GM12878 (cell line): Measurements from ENCODE around the gene ARHGAP22. TPM values are rescaled to one million over a fixed set of nuclear protein-coding genes. Genes with fewer than 3 reads are reported as not detected.

ENCODE experiments used
- ATAC-seq: fragments of 200-7000 bp; cut with Tn5 transposase; 3 replicates; pipeline ENCODE4 v1.9.1; 2020; ENCODE audit warnings: mild to moderate bottlenecking, moderate library complexity
- BruUV-seq: library from RNA; stranded (reverse); fragments of 400-500 nt; replicated peaks from 2 replicates; lab custom pipeline; 2021; lab: Mats Ljungman, UMichigan
- CTCF ChIA-PET: fragments of 300-600 bp; sonication (Branson Sonifier 250); formaldehyde crosslinking; extraction: SDS; loops from one replicate; lab custom pipeline; 2021; ENCODE audit warnings: inconsistent platforms; lab: Yijun Ruan, JAX
- POLR2A ChIA-PET: fragments of 350-600 bp; formaldehyde crosslinking; extraction: SDS; loops from one replicate; lab custom pipeline; 2021; ENCODE audit warnings: inconsistent platforms; lab: Charles Lee
- RAD21 ChIA-PET: fragments of 300-600 bp; sonication (Branson Sonifier 250); formaldehyde crosslinking; loops from one replicate; lab custom pipeline; 2023; ENCODE audit warnings: antibody characterized with exemption; ENCODE audit not compliant: unreplicated experiment; lab: Charles Lee
- SMC1A ChIA-PET: fragments of 300-600 bp; sonication (Branson Sonifier 250); formaldehyde crosslinking; loops from one replicate; lab custom pipeline; 2023; ENCODE audit not compliant: unreplicated experiment, uncharacterized antibody; lab: Charles Lee
- DNase-seq: peaks from one replicate; pipeline ENCODE4 v3.0.0-alpha.2; 2011; ENCODE audit warnings: low read depth, low spot score
- FAIRE-seq: peaks from 3 replicates; lab custom pipeline; 2011; peaks lifted over from hg19 to GRCh38; lab: Jason Lieb, UNC
- H2AFZ ChIP-seq: 2 replicates; pipeline ENCODE4 v1.6.0; 2011; ENCODE audit warnings: low read depth, low read length, control low read depth; ENCODE audit not compliant: control insufficient read depth
- H3K27ac ChIP-seq: 2 replicates; pipeline ENCODE4 v1.5.1; 2011; ENCODE audit warnings: control low read depth; ENCODE audit not compliant: control insufficient read depth, insufficient read depth
- H3K27me3 ChIP-seq, 2 experiments: replicated peaks in 1 of 2; 2 replicates each; pipeline versions ENCODE4 v1.6.0 to v1.6.1; 2011; ENCODE audit warnings: low read length in 1 of 2; ENCODE audit not compliant: control insufficient read depth in 2 of 2, insufficient read depth in 2 of 2
- H3K36me3 ChIP-seq, 2 experiments: 2 replicates each; pipeline ENCODE4 v1.5.1; 2011; ENCODE audit warnings: low read length in 1 of 2; ENCODE audit not compliant: control insufficient read depth in 2 of 2, insufficient read depth in 2 of 2
- H3K4me1 ChIP-seq: 2 replicates; pipeline ENCODE4 v1.6.1; 2011; ENCODE audit warnings: mild to moderate bottlenecking, low read length, moderate library complexity, mixed read lengths; ENCODE audit not compliant: control insufficient read depth, insufficient read depth
- H3K4me2 ChIP-seq: 2 replicates; pipeline ENCODE4 v1.6.0; 2011; ENCODE audit warnings: control low read depth; ENCODE audit not compliant: control insufficient read depth, insufficient read depth
- H3K4me3 ChIP-seq: fragments of 200-600 bp; sonication (generic); 2 replicates; pipeline ENCODE4 v1.5.1; 2016
- H3K79me2 ChIP-seq: 2 replicates; pipeline ENCODE4 v1.6.0; 2011; ENCODE audit warnings: low read length; ENCODE audit not compliant: control insufficient read depth, insufficient read depth
- H3K9ac ChIP-seq: 2 replicates; pipeline ENCODE4 v1.8.0; 2011; ENCODE audit warnings: low read length, control low read depth, mixed read lengths; ENCODE audit not compliant: control insufficient read depth, insufficient read depth
- H3K9me3 ChIP-seq: replicated peaks from 3 replicates; pipeline ENCODE4 v1.5.1; 2011; ENCODE audit warnings: mild to moderate bottlenecking, low read length; ENCODE audit not compliant: control insufficient read depth, insufficient read depth
- H4K20me1 ChIP-seq: 2 replicates; pipeline ENCODE4 v1.6.0; 2011; ENCODE audit not compliant: control insufficient read depth, insufficient read depth
- ASH2L ChIP-seq: fragments of 300-600, 200-600 bp; sonication (generic); IDR thresholded peaks from 2 replicates; pipeline ENCODE4 v1.6.1; 2017; ENCODE audit warnings: low read depth, mild to moderate bottlenecking, borderline replicate concordance
- BHLHE40 ChIP-seq, 2 experiments: fragments of 450-650 bp in 1 of 2; IDR thresholded peaks; 2 replicates each; pipeline ENCODE4 v1.6.1; 2011 to 2017; ENCODE audit warnings: low read depth in 2 of 2, borderline replicate concordance in 1 of 2, improper control_type of control experiment in 1 of 2, low read length in 1 of 2, mild to moderate bottlenecking in 1 of 2
- CEBPB ChIP-seq, 2 experiments: fragments of 150-350 bp in 1 of 2; IDR thresholded peaks; 2 replicates each; pipeline ENCODE4 v1.6.1; 2012 to 2014; ENCODE audit warnings: low read depth in 2 of 2, low read length in 2 of 2, borderline replicate concordance in 1 of 2, inconsistent platforms in 1 of 2
- CHD1 ChIP-seq: IDR thresholded peaks from 2 replicates; pipeline ENCODE4 v1.6.1; 2012; ENCODE audit warnings: low read depth, low read length, improper control_type of control experiment
- ESRRA ChIP-seq: IDR thresholded peaks from 2 replicates; pipeline ENCODE4 v1.6.1; 2012; ENCODE audit warnings: mild to moderate bottlenecking, low read length, improper control_type of control experiment
- NFIC ChIP-seq: IDR thresholded peaks from 2 replicates; pipeline ENCODE4 v1.6.1; 2012; ENCODE audit warnings: low read depth, mild to moderate bottlenecking, inconsistent platforms, low read length, moderate library complexity
- POLR2A ChIP-seq: IDR thresholded peaks from 2 replicates; pipeline ENCODE4 v1.6.1; 2011; ENCODE audit warnings: low read depth, mild to moderate bottlenecking, low read length
- SUPT20H ChIP-seq: IDR thresholded peaks from 2 replicates; pipeline ENCODE4 v1.6.1; 2011; ENCODE audit warnings: low read depth, mild to moderate bottlenecking, low read length, moderate library complexity, borderline replicate concordance; ENCODE audit not compliant: control insufficient read depth
- WGBS: methylation state at CpG from one replicate; pipeline ENCODE4 v1.1.6; 2016; ENCODE audit warnings: low lambda C conversion rate; ENCODE audit not compliant: insufficient replicate concordance, insufficient coverage; ENCODE audit errors: missing lambda C conversion rate; 5-methylcytosine and 5-hydroxymethylcytosine counted together
- in situ Hi-C: fragments of 300-500 bp; cut with MboI; formaldehyde crosslinking; loops from 9 replicates; pipeline ENCODE4 v1.14.3; 2018; ENCODE audit warnings: mixed read lengths
- intact Hi-C: fragments of 100-400 bp; cut with micrococcal nuclease; formaldehyde crosslinking; loops from one replicate; pipeline ENCODE4 v1.14.2; 2022; ENCODE audit not compliant: unreplicated experiment
- polyA plus RNA-seq, 11 experiments: library from polyadenylated mRNA; depleted of rRNA in 4 of 11; unstranded in 6 of 11; stranded (reverse) in 5 of 11; fragments of >200 nt; fragmentation: Nextera tagmentation in 4 of 11; fragmentation: Illumina TruSeq in 1 of 11; extraction: Ambion mirVana in 4 of 11; extraction: Trizol in 1 of 11; gene quantifications; 1 replicate in 1 of 11; 2 replicates in 10 of 11; pipeline versions ENCODE4 v1.2.1 to v1.2.3, GENCODE V29; 2011 to 2016; ENCODE audit warnings: inconsistent platforms in 2 of 11, missing spikeins in 2 of 11, low read depth in 1 of 11
- total RNA-seq, 4 experiments: library from RNA; depleted of rRNA in 3 of 4; stranded (reverse); fragments of >200 nt in 3 of 4; fragmentation: Illumina TruSeq in 1 of 4; extraction: Trizol in 1 of 4; gene quantifications; 2 replicates each; pipeline versions ENCODE4 v1.2.1 to v1.2.3, GENCODE V29; 2013 to 2021
- TF ChIP-seq, protein P1 (sequence below): fragments of 450-650 bp; formaldehyde crosslinking; IDR thresholded peaks from 2 replicates; pipeline ENCODE4 v1.4.0; 2020; ENCODE audit warnings: mild to moderate bottlenecking, moderate library complexity
- TF ChIP-seq, protein P2 (sequence below): fragments of 450-650 bp; IDR thresholded peaks from 2 replicates; pipeline ENCODE4 v1.6.1; 2017; ENCODE audit warnings: low read depth, mild to moderate bottlenecking, moderate library complexity
- TF ChIP-seq, protein P3 (sequence below): IDR thresholded peaks from 2 replicates; pipeline ENCODE4 v1.6.1; 2012; ENCODE audit warnings: low read depth, low read length, improper control_type of control experiment
- TF ChIP-seq, protein P4 (sequence below): fragments of 450-650 bp; IDR thresholded peaks from 2 replicates; pipeline ENCODE4 v1.6.1; 2017; ENCODE audit warnings: antibody characterized with exemption, mild to moderate bottlenecking, moderate library complexity
- TF ChIP-seq, protein P5 (sequence below): IDR thresholded peaks from 2 replicates; pipeline ENCODE4 v1.6.1; 2011; ENCODE audit warnings: low read depth, low read length, improper control_type of control experiment, borderline replicate concordance

ARHGAP22 gene
- total and polyA plus RNA-seq, 10 of the 15 experiments (the other 5 are each of a cell fraction or from before 2014, with no cell fraction given) = 0.07 to 0.61 (median 0.18) TPM; not detected in 5

DNA sequence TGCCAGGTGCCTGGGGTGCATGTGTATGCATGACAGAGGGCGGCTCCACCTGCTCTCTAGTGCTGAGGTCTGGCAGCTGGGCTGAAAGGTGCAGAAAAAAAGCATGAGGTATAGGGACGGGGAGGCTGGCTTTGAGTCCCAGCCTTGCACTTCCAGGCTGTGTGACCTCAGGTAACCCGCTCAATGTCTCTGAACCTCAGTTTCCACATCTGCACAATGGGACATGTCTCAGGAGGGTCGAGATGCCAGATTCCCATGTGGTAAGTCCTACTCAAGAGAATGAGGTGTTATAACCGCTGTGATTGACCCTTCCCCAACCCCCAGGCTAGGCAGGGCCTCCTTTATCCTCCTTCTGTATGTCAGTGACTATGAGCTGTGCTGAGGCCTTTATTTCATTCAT lies 48.8 kb downstream of the ARHGAP22 start:
- Histone ChIP-seq H4K20me1 (no peaks in the 10 kb centered on the region), H3K79me2 (no peaks in the 10 kb centered on the region), H3K4me1 (no peaks in the 10 kb centered on the region), H3K9me3 (no peaks in the 10 kb centered on the region), H2AFZ (no peak overlapping the region), H3K4me3 (no peak overlapping the region), H3K27ac (no peak overlapping the region), H3K36me3 (no peaks in the 10 kb centered on the region), H3K9ac (no peak overlapping the region), H3K27me3 (no peaks in the 10 kb centered on the region; a peak in 1 of 4 replicates), H3K4me2 (no peak overlapping the region)
- RAD21 ChIA-PET = interaction anchor here (0.7 to 21.1 kb wide), 3 partner anchors 51 to 100 kb away, joined by 3 to 333 read pairs (median 16); no protein-coding TSS in a partner anchor
- WGBS = 23% methylated on average over 5 of the region's 5 CpGs
- intact Hi-C loops (loop anchor here (10.0 kb wide), 1 partner anchor 959 kb away; no protein-coding TSS in a partner anchor), in situ Hi-C loops (no loop called here)
- POLR2A ChIA-PET = no interaction called here
- FAIRE-seq = no peak
- SMC1A ChIA-PET = interaction anchor here (1.2 to 8.7 kb wide), 3 partner anchors 52 to 101 kb away, joined by 3 to 85 read pairs (median 47); partner anchors contain the start of gene ARHGAP22
- CTCF ChIA-PET = interaction anchor here (1.2 to 19.6 kb wide), 3 partner anchors 12 to 100 kb away, joined by 3 to 436 read pairs (median 38); no protein-coding TSS in a partner anchor
- no peak for ATAC-seq
- no peak for DNase-seq
- no TSS peak for BruUV-seq
- TF ChIP-seq, protein P1, sequence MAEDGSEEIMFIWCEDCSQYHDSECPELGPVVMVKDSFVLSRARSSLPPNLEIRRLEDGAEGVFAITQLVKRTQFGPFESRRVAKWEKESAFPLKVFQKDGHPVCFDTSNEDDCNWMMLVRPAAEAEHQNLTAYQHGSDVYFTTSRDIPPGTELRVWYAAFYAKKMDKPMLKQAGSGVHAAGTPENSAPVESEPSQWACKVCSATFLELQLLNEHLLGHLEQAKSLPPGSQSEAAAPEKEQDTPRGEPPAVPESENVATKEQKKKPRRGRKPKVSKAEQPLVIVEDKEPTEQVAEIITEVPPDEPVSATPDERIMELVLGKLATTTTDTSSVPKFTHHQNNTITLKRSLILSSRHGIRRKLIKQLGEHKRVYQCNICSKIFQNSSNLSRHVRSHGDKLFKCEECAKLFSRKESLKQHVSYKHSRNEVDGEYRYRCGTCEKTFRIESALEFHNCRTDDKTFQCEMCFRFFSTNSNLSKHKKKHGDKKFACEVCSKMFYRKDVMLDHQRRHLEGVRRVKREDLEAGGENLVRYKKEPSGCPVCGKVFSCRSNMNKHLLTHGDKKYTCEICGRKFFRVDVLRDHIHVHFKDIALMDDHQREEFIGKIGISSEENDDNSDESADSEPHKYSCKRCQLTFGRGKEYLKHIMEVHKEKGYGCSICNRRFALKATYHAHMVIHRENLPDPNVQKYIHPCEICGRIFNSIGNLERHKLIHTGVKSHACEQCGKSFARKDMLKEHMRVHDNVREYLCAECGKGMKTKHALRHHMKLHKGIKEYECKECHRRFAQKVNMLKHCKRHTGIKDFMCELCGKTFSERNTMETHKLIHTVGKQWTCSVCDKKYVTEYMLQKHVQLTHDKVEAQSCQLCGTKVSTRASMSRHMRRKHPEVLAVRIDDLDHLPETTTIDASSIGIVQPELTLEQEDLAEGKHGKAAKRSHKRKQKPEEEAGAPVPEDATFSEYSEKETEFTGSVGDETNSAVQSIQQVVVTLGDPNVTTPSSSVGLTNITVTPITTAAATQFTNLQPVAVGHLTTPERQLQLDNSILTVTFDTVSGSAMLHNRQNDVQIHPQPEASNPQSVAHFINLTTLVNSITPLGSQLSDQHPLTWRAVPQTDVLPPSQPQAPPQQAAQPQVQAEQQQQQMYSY (CRISPR knock-in tag) = no peak
- TF ChIP-seq CHD1 = no peak
- TF ChIP-seq, protein P2, sequence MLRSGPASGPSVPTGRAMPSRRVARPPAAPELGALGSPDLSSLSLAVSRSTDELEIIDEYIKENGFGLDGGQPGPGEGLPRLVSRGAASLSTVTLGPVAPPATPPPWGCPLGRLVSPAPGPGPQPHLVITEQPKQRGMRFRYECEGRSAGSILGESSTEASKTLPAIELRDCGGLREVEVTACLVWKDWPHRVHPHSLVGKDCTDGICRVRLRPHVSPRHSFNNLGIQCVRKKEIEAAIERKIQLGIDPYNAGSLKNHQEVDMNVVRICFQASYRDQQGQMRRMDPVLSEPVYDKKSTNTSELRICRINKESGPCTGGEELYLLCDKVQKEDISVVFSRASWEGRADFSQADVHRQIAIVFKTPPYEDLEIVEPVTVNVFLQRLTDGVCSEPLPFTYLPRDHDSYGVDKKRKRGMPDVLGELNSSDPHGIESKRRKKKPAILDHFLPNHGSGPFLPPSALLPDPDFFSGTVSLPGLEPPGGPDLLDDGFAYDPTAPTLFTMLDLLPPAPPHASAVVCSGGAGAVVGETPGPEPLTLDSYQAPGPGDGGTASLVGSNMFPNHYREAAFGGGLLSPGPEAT = no peak
- no peak for TF ChIP-seq CEBPB (IDR thresholded peaks at IDR 0.05; ENCODE audit: borderline replicate concordance in 1 of 2, low read depth in 2 of 2, low read length in 2 of 2)
- TF ChIP-seq, protein P3, sequence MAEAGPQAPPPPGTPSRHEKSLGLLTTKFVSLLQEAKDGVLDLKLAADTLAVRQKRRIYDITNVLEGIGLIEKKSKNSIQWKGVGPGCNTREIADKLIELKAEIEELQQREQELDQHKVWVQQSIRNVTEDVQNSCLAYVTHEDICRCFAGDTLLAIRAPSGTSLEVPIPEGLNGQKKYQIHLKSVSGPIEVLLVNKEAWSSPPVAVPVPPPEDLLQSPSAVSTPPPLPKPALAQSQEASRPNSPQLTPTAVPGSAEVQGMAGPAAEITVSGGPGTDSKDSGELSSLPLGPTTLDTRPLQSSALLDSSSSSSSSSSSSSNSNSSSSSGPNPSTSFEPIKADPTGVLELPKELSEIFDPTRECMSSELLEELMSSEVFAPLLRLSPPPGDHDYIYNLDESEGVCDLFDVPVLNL = no peak
- TF ChIP-seq, protein P4, sequence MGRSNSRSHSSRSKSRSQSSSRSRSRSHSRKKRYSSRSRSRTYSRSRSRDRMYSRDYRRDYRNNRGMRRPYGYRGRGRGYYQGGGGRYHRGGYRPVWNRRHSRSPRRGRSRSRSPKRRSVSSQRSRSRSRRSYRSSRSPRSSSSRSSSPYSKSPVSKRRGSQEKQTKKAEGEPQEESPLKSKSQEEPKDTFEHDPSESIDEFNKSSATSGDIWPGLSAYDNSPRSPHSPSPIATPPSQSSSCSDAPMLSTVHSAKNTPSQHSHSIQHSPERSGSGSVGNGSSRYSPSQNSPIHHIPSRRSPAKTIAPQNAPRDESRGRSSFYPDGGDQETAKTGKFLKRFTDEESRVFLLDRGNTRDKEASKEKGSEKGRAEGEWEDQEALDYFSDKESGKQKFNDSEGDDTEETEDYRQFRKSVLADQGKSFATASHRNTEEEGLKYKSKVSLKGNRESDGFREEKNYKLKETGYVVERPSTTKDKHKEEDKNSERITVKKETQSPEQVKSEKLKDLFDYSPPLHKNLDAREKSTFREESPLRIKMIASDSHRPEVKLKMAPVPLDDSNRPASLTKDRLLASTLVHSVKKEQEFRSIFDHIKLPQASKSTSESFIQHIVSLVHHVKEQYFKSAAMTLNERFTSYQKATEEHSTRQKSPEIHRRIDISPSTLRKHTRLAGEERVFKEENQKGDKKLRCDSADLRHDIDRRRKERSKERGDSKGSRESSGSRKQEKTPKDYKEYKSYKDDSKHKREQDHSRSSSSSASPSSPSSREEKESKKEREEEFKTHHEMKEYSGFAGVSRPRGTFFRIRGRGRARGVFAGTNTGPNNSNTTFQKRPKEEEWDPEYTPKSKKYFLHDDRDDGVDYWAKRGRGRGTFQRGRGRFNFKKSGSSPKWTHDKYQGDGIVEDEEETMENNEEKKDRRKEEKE = no peak
- TF ChIP-seq, protein P5, sequence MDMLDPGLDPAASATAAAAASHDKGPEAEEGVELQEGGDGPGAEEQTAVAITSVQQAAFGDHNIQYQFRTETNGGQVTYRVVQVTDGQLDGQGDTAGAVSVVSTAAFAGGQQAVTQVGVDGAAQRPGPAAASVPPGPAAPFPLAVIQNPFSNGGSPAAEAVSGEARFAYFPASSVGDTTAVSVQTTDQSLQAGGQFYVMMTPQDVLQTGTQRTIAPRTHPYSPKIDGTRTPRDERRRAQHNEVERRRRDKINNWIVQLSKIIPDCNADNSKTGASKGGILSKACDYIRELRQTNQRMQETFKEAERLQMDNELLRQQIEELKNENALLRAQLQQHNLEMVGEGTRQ = no peak
- no peak for TF ChIP-seq ESRRA
- no peak for TF ChIP-seq POLR2A
- no peak for TF ChIP-seq NFIC
- TF ChIP-seq BHLHE40 (IDR thresholded peaks at IDR 0.05; ENCODE audit: borderline replicate concordance in 1 of 2, low read depth in 2 of 2, low read length in 1 of 2) = no peak
- no peak for TF ChIP-seq SUPT20H
- no peak for TF ChIP-seq ASH2L
